Raji (cell line): ENCODE data around the gene TSSC4.

Experiments
- POLR2A ChIP-seq: IDR thresholded peaks from 2 replicates; pipeline ENCODE4 v1.6.1; 2011; ENCODE audit warnings: low read depth, low read length, control low read depth; ENCODE audit not compliant: insufficient read depth

The TSSC4 gene

GRCh38 chr11:2441171-2441570, 40.6 kb downstream of the TSSC4 start:
- no peak for TF ChIP-seq POLR2A

GRCh38 chr11:2442589-2442988, 42.0 kb downstream of the TSSC4 start:
- no peak for TF ChIP-seq POLR2A

- TF ChIP-seq POLR2A = no peak
Measured at GRCh38 chr11:2443406-2443805, 42.9 kb downstream of the TSSC4 start.

GRCh38 chr11:2443881-2444820, 43.6 kb downstream of the TSSC4 start, which contains the start of gene TRPM5:
TSS of gene TRPM5 (minus strand) at chr11:2444514. CDS start at chr11:2423036, 21,478 bp downstream.
- TF ChIP-seq POLR2A = no peak

- TF ChIP-seq POLR2A = no peak
Measured at GRCh38 chr11:2444821-2445745, 44.5 kb downstream of the TSSC4 start, which contains the start of gene KCNQ1. TSS of gene KCNQ1 (plus strand) at chr11:2445008. CDS start at chr11:2445099, 91 bp downstream.

- no peak for TF ChIP-seq POLR2A
Measured at GRCh38 chr11:2445746-2446551, 45.4 kb downstream of the TSSC4 start.

- no peak for TF ChIP-seq POLR2A
Measured at GRCh38 chr11:2446590-2447252, 46.2 kb downstream of the TSSC4 start.

- TF ChIP-seq POLR2A = no peak
Measured at GRCh38 chr11:2447253-2447950, 46.9 kb downstream of the TSSC4 start.

GRCh38 chr11:2447951-2448650, 47.6 kb downstream of the TSSC4 start:
- TF ChIP-seq POLR2A = no peak

- no peak for TF ChIP-seq POLR2A
Measured at GRCh38 chr11:2448661-2449547, 48.4 kb downstream of the TSSC4 start.

- no peak for TF ChIP-seq POLR2A
Measured at GRCh38 chr11:2449548-2450320, 49.2 kb downstream of the TSSC4 start.
